ENCODE data around the gene P2RY11. TPM values are rescaled to one million over a fixed set of nuclear protein-coding genes. Genes with fewer than 3 reads are reported as not detected.

The P2RY11 gene
- total RNA-seq, 2 donors from 2014 or later = 2.9 to 3.6 TPM

DNA sequence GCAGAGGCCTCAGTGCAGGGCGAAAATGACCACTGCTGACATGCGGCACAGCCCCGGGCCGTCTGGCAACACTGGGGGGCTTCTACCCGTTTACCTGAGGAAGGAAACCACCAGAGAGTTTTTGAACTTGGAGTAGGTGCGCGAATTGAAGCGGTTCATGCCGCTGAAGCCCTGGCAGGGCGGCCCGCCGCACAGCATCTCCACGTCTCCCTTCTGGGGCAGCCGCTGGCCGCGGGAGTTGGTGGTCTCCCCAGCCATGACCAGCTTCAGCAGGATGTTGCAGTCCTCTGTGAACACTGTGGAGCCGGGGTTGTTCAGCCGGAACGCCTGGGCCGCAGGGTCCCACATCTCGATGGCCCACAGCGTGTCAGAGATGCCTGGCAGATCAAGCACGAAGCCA lies 28.5 kb downstream of the P2RY11 start:
- Histone ChIP-seq H3K27me3 (no peaks in the 10 kb centered on the region), H3K36me3 (replicated peaks in 1 of 2; ENCODE audit: insufficient read depth in 1 of 2, low read depth in 2 of 2) (peaks cover 0 to 32% of the 10 kb centered on the region in 2 donors), H3K9me3 (no peaks in the 10 kb centered on the region), H3K4me1 (no peaks in the 10 kb centered on the region), H3K4me3 (no peak overlapping the region), H3K27ac (no peak overlapping the region)
- WGBS, 2 donors = 96 to 97% methylated on average over 10 to 19 of the region's 23 CpGs
- intact Hi-C loops (cut with DNase I) = no loop called here
- DNase-seq (no peak), ATAC-seq (no peak)
- TF ChIP-seq CTCF (IDR thresholded peaks at IDR 0.05) (no peak), POLR2A (IDR thresholded peaks at IDR 0.05) (no peak)

DNA sequence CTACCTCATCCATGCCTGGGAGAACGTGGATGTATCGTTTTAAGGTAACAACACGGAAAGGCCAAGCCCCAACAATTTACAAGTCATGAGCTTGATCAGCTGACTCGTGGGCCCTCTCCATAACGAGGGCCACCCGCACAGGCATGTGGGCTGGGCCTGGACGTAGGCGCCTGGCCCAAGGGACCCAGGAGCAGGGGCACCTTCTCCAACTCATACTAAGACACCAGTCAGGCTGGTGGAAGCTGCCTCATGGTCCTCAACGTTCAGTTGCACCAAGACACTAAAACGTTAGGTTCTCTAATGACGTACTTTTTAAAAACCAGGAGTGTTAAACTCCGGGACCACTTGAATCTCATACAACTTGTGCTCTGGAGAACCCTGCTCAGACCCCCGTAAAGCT lies 30.0 kb downstream of the P2RY11 start:
- no peak for DNase-seq
- no peak for ATAC-seq
- H3K36me3 ChIP-seq (replicated peaks in 1 of 2; ENCODE audit: insufficient read depth in 1 of 2, low read depth in 2 of 2) = peaks cover 0 to 37% of the 10 kb centered on the region in 2 donors
- TF ChIP-seq CTCF (IDR thresholded peaks at IDR 0.05) (no peak), POLR2A (IDR thresholded peaks at IDR 0.05) (no peak)
- intact Hi-C loops (cut with DNase I) = no loop called here
- H3K9me3 ChIP-seq = no peaks in the 10 kb centered on the region
- H3K4me1 ChIP-seq = no peaks in the 10 kb centered on the region
- H3K27ac ChIP-seq = no peak overlapping the region
- H3K4me3 ChIP-seq = no peak overlapping the region
- no peaks in the 10 kb centered on the region for H3K27me3 ChIP-seq
- 86 to 90% methylated on average over 10 to 13 of the region's 13 CpGs for WGBS, 2 donors

DNA sequence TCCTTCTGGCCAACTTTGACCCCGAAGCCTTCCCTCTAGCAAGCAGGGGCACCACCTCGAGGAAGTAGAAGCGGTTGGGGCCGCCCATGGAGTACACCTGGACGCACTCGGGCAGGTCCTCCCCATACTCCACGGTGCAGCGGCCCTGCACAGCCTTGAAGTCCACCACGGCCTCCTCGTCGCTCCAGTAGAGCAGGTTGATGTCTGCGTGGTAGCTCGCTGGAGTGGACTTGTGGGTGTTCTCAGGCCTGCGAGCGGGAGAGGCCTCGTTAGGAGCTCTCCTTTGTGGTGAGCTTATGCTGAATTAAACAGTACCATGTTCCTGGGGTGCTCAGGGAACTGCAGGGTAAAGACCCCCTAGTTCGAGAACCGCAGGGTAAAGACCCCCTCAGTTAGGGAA lies 30.5 kb downstream of the P2RY11 start:
- Histone ChIP-seq H3K9me3 (no peaks in the 10 kb centered on the region), H3K4me3 (no peak overlapping the region), H3K27ac (no peak overlapping the region), H3K36me3 (replicated peaks in 1 of 2; ENCODE audit: insufficient read depth in 1 of 2, low read depth in 2 of 2) (peaks cover 0 to 35% of the 10 kb centered on the region in 2 donors), H3K4me1 (no peaks in the 10 kb centered on the region), H3K27me3 (no peaks in the 10 kb centered on the region)
- 94 to 97% methylated on average over 11 to 18 of the region's 18 CpGs for WGBS, 2 donors
- intact Hi-C loops (cut with DNase I) = no loop called here
- DNase-seq (no peak), ATAC-seq (no peak)
- TF ChIP-seq POLR2A (IDR thresholded peaks at IDR 0.05) = no peak
- no peak for TF ChIP-seq CTCF (IDR thresholded peaks at IDR 0.05)

GRCh38 chr19:10142701-10143375 lies 31.3 kb downstream of the P2RY11 start:
- 84 to 88% methylated on average over 14 to 15 of the region's 15 CpGs for WGBS, 2 donors
- peaks cover 0 to 32% of the 10 kb centered on the region in 2 donors for H3K36me3 ChIP-seq (replicated peaks in 1 of 2; ENCODE audit: insufficient read depth in 1 of 2, low read depth in 2 of 2)

More at GRCh38 chr19:10142701-10143375, 31.3 kb downstream of the P2RY11 start:
- H3K27me3 ChIP-seq = no peaks in the 10 kb centered on the region
- DNase-seq (no peak), ATAC-seq (no peak)
- no peaks in the 10 kb centered on the region for H3K4me1 ChIP-seq
- no peaks in the 10 kb centered on the region for H3K9me3 ChIP-seq
- no peak overlapping the region for H3K4me3 ChIP-seq
- no peak overlapping the region for H3K27ac ChIP-seq
- intact Hi-C loops (cut with DNase I) = no loop called here
- TF ChIP-seq POLR2A (IDR thresholded peaks at IDR 0.05) (no peak), CTCF (IDR thresholded peaks at IDR 0.05) (no peak)

Data from body of pancreas (tissue), 4 donors.